Measurements from ENCODE around the gene KIAA1210.

KIAA1210 gene

DNA sequence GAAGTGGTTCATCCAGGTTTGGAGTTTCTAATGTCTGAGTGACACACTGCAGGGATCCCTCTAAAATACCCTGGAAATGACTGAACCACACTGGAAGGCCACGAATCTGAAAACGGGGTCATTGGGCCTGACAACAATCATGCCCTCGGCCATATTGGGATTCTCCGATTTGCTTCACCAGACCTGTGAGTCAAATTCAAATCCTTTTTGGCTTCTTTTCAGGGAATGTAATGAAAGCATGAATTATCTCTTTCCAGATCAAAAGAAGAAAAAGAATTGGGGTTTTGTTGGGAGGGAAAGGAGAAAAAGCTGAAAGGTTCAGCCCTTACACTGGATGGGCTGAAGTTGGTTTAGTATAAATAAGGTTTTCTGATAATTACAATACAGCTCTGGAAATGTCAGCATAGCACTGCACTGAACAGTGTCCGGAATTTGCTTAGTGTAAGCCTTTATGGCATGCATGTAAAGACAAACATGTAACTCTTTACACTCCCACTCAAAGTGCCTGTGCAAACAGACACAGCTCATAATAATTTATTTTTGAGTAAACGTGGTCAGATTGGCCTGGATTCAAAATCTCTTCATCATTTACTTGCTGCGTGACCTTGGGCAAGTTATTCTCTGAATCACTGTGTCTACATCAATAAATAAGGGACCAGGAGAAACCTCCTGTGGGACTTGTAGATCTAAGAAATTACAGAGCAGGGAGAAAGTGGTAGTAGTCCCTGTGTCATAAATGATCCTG is 33.4 kb downstream of the KIAA1210 start:
- no peaks in the 10 kb centered on the region for H3K9me3 ChIP-seq
- H3K27me3 ChIP-seq: no peaks in the 10 kb centered on the region
- DNase-seq: no peak
- no peak overlapping the region for H3K4me3 ChIP-seq
- intact Hi-C loops (cut with DNase I; ENCODE audit: low total_unique reads): no loop called here
- no peaks in the 10 kb centered on the region for H3K36me3 ChIP-seq
- H3K4me1 ChIP-seq: no peaks in the 10 kb centered on the region
- H3K27ac ChIP-seq: no peak overlapping the region
- TF ChIP-seq, protein P1, sequence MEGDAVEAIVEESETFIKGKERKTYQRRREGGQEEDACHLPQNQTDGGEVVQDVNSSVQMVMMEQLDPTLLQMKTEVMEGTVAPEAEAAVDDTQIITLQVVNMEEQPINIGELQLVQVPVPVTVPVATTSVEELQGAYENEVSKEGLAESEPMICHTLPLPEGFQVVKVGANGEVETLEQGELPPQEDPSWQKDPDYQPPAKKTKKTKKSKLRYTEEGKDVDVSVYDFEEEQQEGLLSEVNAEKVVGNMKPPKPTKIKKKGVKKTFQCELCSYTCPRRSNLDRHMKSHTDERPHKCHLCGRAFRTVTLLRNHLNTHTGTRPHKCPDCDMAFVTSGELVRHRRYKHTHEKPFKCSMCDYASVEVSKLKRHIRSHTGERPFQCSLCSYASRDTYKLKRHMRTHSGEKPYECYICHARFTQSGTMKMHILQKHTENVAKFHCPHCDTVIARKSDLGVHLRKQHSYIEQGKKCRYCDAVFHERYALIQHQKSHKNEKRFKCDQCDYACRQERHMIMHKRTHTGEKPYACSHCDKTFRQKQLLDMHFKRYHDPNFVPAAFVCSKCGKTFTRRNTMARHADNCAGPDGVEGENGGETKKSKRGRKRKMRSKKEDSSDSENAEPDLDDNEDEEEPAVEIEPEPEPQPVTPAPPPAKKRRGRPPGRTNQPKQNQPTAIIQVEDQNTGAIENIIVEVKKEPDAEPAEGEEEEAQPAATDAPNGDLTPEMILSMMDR (IDR thresholded peaks at IDR 0.05): no peak

- Histone ChIP-seq H3K27ac (no peak overlapping the region), H3K9me3 (no peaks in the 10 kb centered on the region), H3K4me1 (no peaks in the 10 kb centered on the region), H3K27me3 (no peaks in the 10 kb centered on the region), H3K36me3 (no peaks in the 10 kb centered on the region), H3K4me3 (no peak overlapping the region)
- TF ChIP-seq, protein P1 (IDR thresholded peaks at IDR 0.05): no peak
- intact Hi-C loops (cut with DNase I; ENCODE audit: low total_unique reads): no loop called here
- DNase-seq: no peak
Measured at GRCh38 chrX:119090627-119091026, 37.0 kb downstream of the KIAA1210 start.

DNA sequence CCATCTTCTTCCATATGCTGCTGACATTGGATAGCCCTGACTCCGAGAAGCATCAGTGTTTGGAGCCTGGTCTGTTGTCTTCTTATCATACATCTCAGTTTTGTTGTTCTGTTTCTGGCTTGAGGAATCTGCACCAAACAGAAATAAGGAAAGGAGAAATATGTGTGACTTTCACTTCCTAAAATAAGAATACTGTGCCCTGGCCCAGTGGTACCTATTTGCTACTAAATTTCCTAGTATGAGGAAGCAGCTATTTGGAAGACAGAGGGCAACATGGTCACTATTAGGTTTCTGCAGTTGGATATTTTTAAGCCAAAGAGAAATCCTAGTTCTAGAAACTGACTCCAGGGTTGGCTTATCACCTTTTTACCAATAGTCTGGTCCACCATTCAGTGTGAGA is 38.0 kb downstream of the KIAA1210 start:
- Histone ChIP-seq H3K36me3 (no peaks in the 10 kb centered on the region), H3K4me1 (no peaks in the 10 kb centered on the region), H3K27ac (no peak overlapping the region), H3K9me3 (no peaks in the 10 kb centered on the region), H3K27me3 (no peaks in the 10 kb centered on the region), H3K4me3 (no peak overlapping the region)
- intact Hi-C loops (cut with DNase I; ENCODE audit: low total_unique reads): no loop called here
- TF ChIP-seq, protein P1 (IDR thresholded peaks at IDR 0.05): no peak
- no peak for DNase-seq

GRCh38 chrX:119087121-119087520 is 40.5 kb downstream of the KIAA1210 start:
- intact Hi-C loops (cut with DNase I; ENCODE audit: low total_unique reads): no loop called here
- Histone ChIP-seq H3K27ac (no peak overlapping the region), H3K36me3 (no peaks in the 10 kb centered on the region), H3K4me1 (no peaks in the 10 kb centered on the region), H3K9me3 (no peaks in the 10 kb centered on the region), H3K4me3 (no peak overlapping the region), H3K27me3 (no peaks in the 10 kb centered on the region)
- no peak for DNase-seq
- TF ChIP-seq, protein P1 (IDR thresholded peaks at IDR 0.05): no peak

DNA sequence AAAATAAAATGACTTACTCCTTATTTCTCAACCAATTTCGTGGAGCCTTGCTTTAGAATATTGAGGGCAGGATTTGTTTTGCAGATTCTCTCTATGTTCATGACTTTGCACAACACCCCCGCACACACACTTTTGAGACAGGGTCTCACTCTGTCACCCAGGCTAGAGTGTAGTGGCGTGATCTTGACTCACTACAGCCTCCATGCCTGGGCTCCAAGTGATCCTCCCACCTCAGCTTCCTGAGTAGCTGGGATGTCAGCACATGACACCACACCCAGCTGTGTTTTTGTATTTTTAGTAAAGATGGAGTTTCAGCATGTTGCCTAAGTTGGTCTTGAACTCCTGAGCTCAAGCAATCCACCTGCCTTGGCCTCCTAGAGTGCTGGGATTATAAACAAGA is 42.8 kb downstream of the KIAA1210 start:
- no peaks in the 10 kb centered on the region for H3K27me3 ChIP-seq
- H3K27ac ChIP-seq: no peak overlapping the region
- TF ChIP-seq, protein P1 (IDR thresholded peaks at IDR 0.05): no peak
- no peaks in the 10 kb centered on the region for H3K36me3 ChIP-seq
- intact Hi-C loops (cut with DNase I; ENCODE audit: low total_unique reads): no loop called here
- no peak overlapping the region for H3K4me3 ChIP-seq
- H3K9me3 ChIP-seq: no peaks in the 10 kb centered on the region
- H3K4me1 ChIP-seq: no peaks in the 10 kb centered on the region
- no peak for DNase-seq

Data from tibial artery (tissue), 4 donors.